Measurements from ENCODE around the gene LRATD1. TPM values are rescaled to one million over a fixed set of nuclear protein-coding genes. Genes with fewer than 3 reads are reported as not detected.

LRATD1 gene
- total RNA-seq, 1 experiment from 2014 or later = 0.31 TPM

GRCh38 chr2:14603676-14604075, 28.8 kb upstream of the LRATD1 start:
- H3K4me3 Mint-ChIP-seq = no peak overlapping the region
- H4K20me1 ChIP-seq (ENCODE audit: control insufficient read depth, insufficient read depth, insufficient read length) = no peaks in the 10 kb centered on the region
- no peak overlapping the region for H2BK20ac ChIP-seq (ENCODE audit: low read depth, low read length, poor library complexity, severe bottlenecking)
- no peak overlapping the region for H2BK5ac ChIP-seq (ENCODE audit: insufficient read length, low read length)
- no peak overlapping the region for H2AFZ ChIP-seq (ENCODE audit: low read length)
- H3K4me1 Mint-ChIP-seq = no peaks in the 10 kb centered on the region; a peak in 2 of 4 replicates
- no peak overlapping the region for H3K4me2 ChIP-seq (ENCODE audit: insufficient read depth, insufficient read length, low read length)
- DNase-seq = no peak
- no peak overlapping the region for H3K18ac ChIP-seq (ENCODE audit: insufficient read length, low read depth, low read length)
- no peak overlapping the region for H3T11ph ChIP-seq (ENCODE audit: low read length)
- H2BK120ac ChIP-seq (ENCODE audit: low read depth, low read length, poor library complexity, severe bottlenecking) = no peak overlapping the region
- no peak overlapping the region for H3K23ac ChIP-seq (ENCODE audit: insufficient read length, low read depth, low read length)
- H3K27me3 Mint-ChIP-seq (ENCODE audit: low read depth) = no peaks in the 10 kb centered on the region
- no peak for TF ChIP-seq CTCF (conservative IDR thresholded peaks at IDR 0.05)
- H3K36me3 Mint-ChIP-seq (ENCODE audit: insufficient read depth in 1 of 3, low read depth in 3 of 3) = no peaks in the 10 kb centered on the region
- H3K4me1 ChIP-seq (ENCODE audit: insufficient read depth, low read length) = no peaks in the 10 kb centered on the region
- WGBS (ENCODE audit: extremely low coverage, insufficient read length, low lambda C conversion rate) = no CpG with 5 or more reads among the region's 2 CpGs
- no peak overlapping the region for H3K9ac ChIP-seq (ENCODE audit: extremely low read depth, insufficient read length, low read length)
- H4K8ac ChIP-seq (replicated peaks; ENCODE audit: insufficient read length, low read depth, low read length) = no peak overlapping the region
- no peaks in the 10 kb centered on the region for H3K79me1 ChIP-seq (ENCODE audit: insufficient read depth, low read depth, low read length, poor library complexity, severe bottlenecking)
- no peaks in the 10 kb centered on the region for H3K79me2 ChIP-seq (ENCODE audit: insufficient read depth, low read length)
- no peak overlapping the region for H3K27ac ChIP-seq (ENCODE audit: insufficient read length, low read depth, low read length)
- no peak overlapping the region for H3K56ac ChIP-seq (ENCODE audit: insufficient read length, low read depth, low read length)
- no peak overlapping the region for H2AK5ac ChIP-seq (ENCODE audit: insufficient read length, low read length)
- H3K23me2 ChIP-seq (ENCODE audit: insufficient read length, low read depth, low read length, poor library complexity, severe bottlenecking) = no peaks in the 10 kb centered on the region
- no peaks in the 10 kb centered on the region for H3K27me3 ChIP-seq (ENCODE audit: insufficient read depth, low read length)
- no peak overlapping the region for H4K91ac ChIP-seq (ENCODE audit: insufficient read length, low read depth, low read length)
- no peak overlapping the region for H3K14ac ChIP-seq (ENCODE audit: insufficient read depth, low read length)
- H2BK12ac ChIP-seq (ENCODE audit: insufficient read length, low read depth, low read length) = no peak overlapping the region
- no peak overlapping the region for H3K27ac Mint-ChIP-seq
- no peak overlapping the region for H2BK15ac ChIP-seq (ENCODE audit: low read depth, low read length)
- H4K5ac ChIP-seq (ENCODE audit: insufficient read length, low read depth, low read length) = no peak overlapping the region
- no peaks in the 10 kb centered on the region for H3K9me3 Mint-ChIP-seq
- H3K4ac ChIP-seq (ENCODE audit: low read depth, low read length) = no peak overlapping the region
- no peaks in the 10 kb centered on the region for H3K9me3 ChIP-seq (ENCODE audit: control insufficient read depth, low read depth, low read length)

Data from H9 (cell line).